ENCODE results near the gene RB1. TPM values are rescaled to one million over a fixed set of nuclear protein-coding genes. Genes with fewer than 3 reads are reported as not detected.

The RB1 gene
- total and polyA plus RNA-seq, 9 of the 15 experiments (the other 6 are each of a cell fraction or from before 2014, with no cell fraction given), result 5.0 to 23.8 (median 17.9) TPM

GRCh38 chr13:48402325-48402932 lies 98.9 kb downstream of the RB1 start:
- WGBS (ENCODE audit: insufficient coverage, low coverage, missing lambda C conversion rate), result 39% methylated on average over 2 of the region's 2 CpGs
- POLR2A ChIA-PET, result interaction anchor here (0.6 kb wide), 1 partner anchor 169 kb away, joined by 3 read pairs; the partner anchor contains the start of gene ITM2B
- no peak overlapping the region for H3K27ac ChIP-seq (ENCODE audit: extremely low read depth, low read depth, low read length)

GRCh38 chr13:48403151-48403631 lies 99.6 kb downstream of the RB1 start:
- H3K4me2 ChIP-seq (ENCODE audit: insufficient read depth, low read length), result no peak overlapping the region
- no peaks in the 10 kb centered on the region for H3K9me3 ChIP-seq (replicated peaks; ENCODE audit: control insufficient read depth, insufficient read depth, low read depth, low read length)
- H3K79me2 ChIP-seq (ENCODE audit: control insufficient read depth, insufficient read depth, low read length), result no peaks in the 10 kb centered on the region
- in situ Hi-C loops (cut with MboI), result no loop called here
- no peaks in the 10 kb centered on the region for H3K9me1 ChIP-seq (ENCODE audit: control insufficient read depth, insufficient read depth, low read length)
- TF ChIP-seq MBD1 (CRISPR knock-in tag; IDR thresholded peaks at IDR 0.05), result no peak
- TF ChIP-seq MAFG (tag; conservative IDR thresholded peaks at IDR 0.05), result no peak
- no peak for TF ChIP-seq ZHX1 (conservative IDR thresholded peaks at IDR 0.05; ENCODE audit: low read length)
- no peak for TF ChIP-seq ZKSCAN3 (CRISPR knock-in tag; IDR thresholded peaks at IDR 0.05)
- no peak for TF ChIP-seq ZNF449 (CRISPR knock-in tag; IDR thresholded peaks at IDR 0.05)
- TF ChIP-seq NFE2 (IDR thresholded peaks at IDR 0.05; ENCODE audit: low read depth), result no peak
- TF ChIP-seq CCNT2 (IDR thresholded peaks at IDR 0.05; ENCODE audit: borderline replicate concordance, extremely low read depth, insufficient read length, low read depth, low read length), result no peak
- no peak for TF ChIP-seq TBP (optimal IDR thresholded peaks at IDR 0.05; ENCODE audit: low read depth, low read length)
- TF ChIP-seq RB1 (IDR thresholded peaks at IDR 0.05; ENCODE audit: low read depth), result no peak
- intact Hi-C loops (cut with micrococcal nuclease), result no loop called here
- 93% methylated on average over 2 of the region's 2 CpGs for WGBS (ENCODE audit: insufficient coverage, low coverage, missing lambda C conversion rate)
- ChIA-PET CTCF (ENCODE audit: low intra/inter-chr PET ratio) (no interaction called here), POLR2A (no interaction called here)
- H3K4me3 ChIP-seq, result no peak overlapping the region
- no peak overlapping the region for H3K9ac ChIP-seq (ENCODE audit: insufficient read depth in 1 of 2, low read depth in 2 of 2, low read length in 2 of 2)
- FAIRE-seq (no peak), ATAC-seq (no peak), DNase-seq (ENCODE audit: extremely low read depth in 1 of 4, low spot score in 3 of 4) (no peak)
- H3K4me1 ChIP-seq (replicated peaks in 1 of 2; ENCODE audit: control insufficient read depth in 2 of 2, insufficient read depth in 2 of 2, low read length in 2 of 2), result no peaks in the 10 kb centered on the region
- BruUV-seq (replicated peaks), result no TSS peak
- H3K27ac ChIP-seq (ENCODE audit: extremely low read depth, low read depth, low read length), result no peak overlapping the region
- no peaks in the 10 kb centered on the region for H3K36me3 ChIP-seq (ENCODE audit: control insufficient read depth, insufficient read depth, low read length)
- H2AFZ ChIP-seq (ENCODE audit: low read depth, low read length), result no peak overlapping the region
- no peaks in the 10 kb centered on the region for H3K27me3 ChIP-seq (ENCODE audit: control insufficient read depth in 2 of 2, insufficient read depth in 2 of 2, low read length in 2 of 2)
- no peaks in the 10 kb centered on the region for H4K20me1 ChIP-seq (replicated peaks; ENCODE audit: control insufficient read depth, insufficient read depth, low read length)

More at GRCh38 chr13:48402325-48402932, 98.9 kb downstream of the RB1 start:
- Histone ChIP-seq H3K4me3 (no peak overlapping the region), H3K27me3 (ENCODE audit: control insufficient read depth in 2 of 2, insufficient read depth in 2 of 2, low read length in 2 of 2) (no peaks in the 10 kb centered on the region), H3K9ac (ENCODE audit: insufficient read depth in 1 of 2, low read depth in 2 of 2, low read length in 2 of 2) (no peak overlapping the region), H3K4me1 (replicated peaks in 1 of 2; ENCODE audit: control insufficient read depth in 2 of 2, insufficient read depth in 2 of 2, low read length in 2 of 2) (no peaks in the 10 kb centered on the region), H3K9me1 (ENCODE audit: control insufficient read depth, insufficient read depth, low read length) (no peaks in the 10 kb centered on the region), H4K20me1 (replicated peaks; ENCODE audit: control insufficient read depth, insufficient read depth, low read length) (no peaks in the 10 kb centered on the region), H3K9me3 (replicated peaks; ENCODE audit: control insufficient read depth, insufficient read depth, low read depth, low read length) (no peaks in the 10 kb centered on the region), H3K4me2 (ENCODE audit: insufficient read depth, low read length) (no peak overlapping the region), H3K36me3 (ENCODE audit: control insufficient read depth, insufficient read depth, low read length) (no peaks in the 10 kb centered on the region), H3K79me2 (ENCODE audit: control insufficient read depth, insufficient read depth, low read length) (no peaks in the 10 kb centered on the region), H2AFZ (ENCODE audit: low read depth, low read length) (no peak overlapping the region)
- FAIRE-seq (no peak), DNase-seq (ENCODE audit: extremely low read depth in 1 of 4, low spot score in 3 of 4) (no peak), ATAC-seq (no peak)
- intact Hi-C loops (cut with micrococcal nuclease) (no loop called here), in situ Hi-C loops (cut with MboI) (no loop called here)
- TF ChIP-seq ZNF24 (IDR thresholded peaks at IDR 0.05), result no peak
- TF ChIP-seq ZNF239 (CRISPR knock-in tag; IDR thresholded peaks at IDR 0.05), result no peak
- BruUV-seq (replicated peaks), result no TSS peak
- CTCF ChIA-PET (ENCODE audit: low intra/inter-chr PET ratio), result no interaction called here

Data from K562 (cell line).